ENCODE measurements around the gene PEF1.

GRCh38 chr1:31654474-31654776 lies 9.7 kb upstream of the PEF1 start:
- TF ChIP-seq CTCF (IDR thresholded peaks at IDR 0.05; ENCODE audit: extremely low read depth in 1 of 2, insufficient read depth in 1 of 2, low read depth in 1 of 2, low read length in 2 of 2) = no peak
- no peak for TF ChIP-seq POLR2A (IDR thresholded peaks at IDR 0.05; ENCODE audit: low read depth, low read length)
- no peak for TF ChIP-seq EZH2 (IDR thresholded peaks at IDR 0.05; ENCODE audit: borderline replicate concordance, low read depth, low read length, severe bottlenecking)
